Mesendoderm (in vitro differentiated cells): ENCODE measurements around the gene YIF1A.
A peak's percentile ranks its signal among the peaks of the same experiment; 100 is the strongest.

Experiments used
- DNase-seq: peaks from one replicate; pipeline ENCODE4 v3.0.0; 2013
- H2AK5ac ChIP-seq: 2 replicates; pipeline ENCODE4 v1.6.1; 2013; ENCODE audit warnings: low read length, inconsistent platforms
- H2BK120ac ChIP-seq: 2 replicates; pipeline ENCODE4 v1.6.1; 2013; ENCODE audit warnings: low read depth, mild to moderate bottlenecking, low read length, moderate library complexity, mixed read lengths
- H2BK15ac ChIP-seq: replicated peaks from 2 replicates; pipeline ENCODE4 v1.6.1; 2013; ENCODE audit warnings: low read depth, mild to moderate bottlenecking, moderate library complexity
- H2BK5ac ChIP-seq: 2 replicates; pipeline ENCODE4 v1.6.1; 2013; ENCODE audit warnings: low read length, inconsistent platforms
- H3K18ac ChIP-seq: 2 replicates; pipeline ENCODE4 v1.6.1; 2013; ENCODE audit warnings: mild to moderate bottlenecking, low read length, mixed read lengths
- H3K23ac ChIP-seq: one replicate; pipeline ENCODE4 v1.6.1; 2013; ENCODE audit warnings: low read length
- H3K27ac ChIP-seq: 2 replicates; pipeline ENCODE4 v1.5.1; 2013; ENCODE audit warnings: low read depth, mild to moderate bottlenecking, inconsistent platforms, low read length, moderate library complexity
- H3K27me3 ChIP-seq: 2 replicates; pipeline ENCODE4 v1.6.1; 2013; ENCODE audit warnings: low read length, control low read depth, mild to moderate bottlenecking, inconsistent platforms; ENCODE audit not compliant: insufficient read depth, poor library complexity
- H3K36me3 ChIP-seq: 2 replicates; pipeline ENCODE4 v1.6.1; 2013; ENCODE audit warnings: low read length, inconsistent platforms; ENCODE audit not compliant: control insufficient read depth, insufficient read depth
- H3K4ac ChIP-seq: one replicate; pipeline ENCODE4 v1.6.1; 2013; ENCODE audit warnings: low read depth, mild to moderate bottlenecking, low read length, moderate library complexity
- H3K4me1 ChIP-seq: 2 replicates; pipeline ENCODE4 v1.6.1; 2013; ENCODE audit warnings: low read depth, low read length, inconsistent platforms; ENCODE audit not compliant: control insufficient read depth
- H3K4me2 ChIP-seq: 2 replicates; pipeline ENCODE4 v1.6.1; 2013; ENCODE audit warnings: low read length
- H3K4me3 ChIP-seq: 2 replicates; pipeline ENCODE4 v1.5.1; 2013; ENCODE audit warnings: mild to moderate bottlenecking, low read length
- H3K56ac ChIP-seq: one replicate; pipeline ENCODE4 v1.6.1; 2013; ENCODE audit warnings: low read length
- H3K79me1 ChIP-seq: 2 replicates; pipeline ENCODE4 v1.6.1; 2013; ENCODE audit warnings: low read length, inconsistent platforms
- H3K79me2 ChIP-seq: 2 replicates; pipeline ENCODE4 v1.6.1; 2013; ENCODE audit warnings: mild to moderate bottlenecking, low read length; ENCODE audit not compliant: control insufficient read depth, insufficient read depth
- H3K9ac ChIP-seq: 2 replicates; pipeline ENCODE4 v1.6.1; 2013; ENCODE audit warnings: low read length, inconsistent platforms
- H4K5ac ChIP-seq: one replicate; pipeline ENCODE4 v1.6.1; 2013; ENCODE audit warnings: low read length
- H4K8ac ChIP-seq: one replicate; pipeline ENCODE4 v1.6.1; 2013; ENCODE audit warnings: low read depth, mild to moderate bottlenecking, control low read depth, low read length, moderate library complexity
- WGBS: extraction: QIAGEN DNeasy Blood & Tissue Kit; methylation state at CpG from one replicate; pipeline ENCODE4 v1.1.7; 2013; ENCODE audit warnings: low lambda C conversion rate, missing lambda C conversion rate; ENCODE audit not compliant: insufficient coverage; ENCODE audit errors: extremely low coverage; 5-methylcytosine and 5-hydroxymethylcytosine counted together

The YIF1A gene

GRCh38 chr11:66274219-66274618, 14.7 kb downstream of the YIF1A start:
- WGBS, result no CpG with 5 or more reads among the region's 1 CpG
- Histone ChIP-seq H3K4me2 (no peak overlapping the region), H3K4me3 (no peak overlapping the region), H4K5ac (no peak overlapping the region), H3K79me2 (peaks cover 6% of the 10 kb centered on the region), H3K79me1 (peaks cover 6% of the 10 kb centered on the region), H3K56ac (no peak overlapping the region), H3K4me1 (no peaks in the 10 kb centered on the region), H3K27ac (no peak overlapping the region), H2BK5ac (no peak overlapping the region), H2BK120ac (no peak overlapping the region), H3K27me3 (no peaks in the 10 kb centered on the region), H3K23ac (no peak overlapping the region), H3K36me3 (peaks cover 13% of the 10 kb centered on the region), H2AK5ac (no peak overlapping the region), H4K8ac (no peak overlapping the region), H2BK15ac (no peak overlapping the region), H3K4ac (no peak overlapping the region), H3K18ac (no peak overlapping the region), H3K9ac (no peak overlapping the region)
- DNase-seq, result no peak

GRCh38 chr11:66272596-66272995, 16.3 kb downstream of the YIF1A start:
- Histone ChIP-seq H2BK120ac (no peak overlapping the region), H3K27me3 (no peaks in the 10 kb centered on the region), H2AK5ac (no peak overlapping the region), H3K56ac (no peak overlapping the region), H3K4ac (no peak overlapping the region), H3K18ac (no peak overlapping the region), H3K4me1 (no peaks in the 10 kb centered on the region), H4K8ac (no peak overlapping the region), H2BK15ac (no peak overlapping the region), H4K5ac (no peak overlapping the region), H3K79me2 (peaks cover 6% of the 10 kb centered on the region), H3K27ac (no peak overlapping the region), H3K79me1 (peaks cover 6% of the 10 kb centered on the region), H3K4me3 (no peak overlapping the region), H2BK5ac (no peak overlapping the region), H3K36me3 (peaks cover 13% of the 10 kb centered on the region), H3K4me2 (no peak overlapping the region), H3K9ac (no peak overlapping the region), H3K23ac (no peak overlapping the region)
- DNase-seq, result no peak
- no CpG with 5 or more reads among the region's 2 CpGs for WGBS

GRCh38 chr11:66271816-66272215, 17.1 kb downstream of the YIF1A start:
- Histone ChIP-seq H3K4ac (no peak overlapping the region), H3K18ac (no peak overlapping the region), H3K27me3 (no peaks in the 10 kb centered on the region), H3K79me1 (peaks cover 6% of the 10 kb centered on the region), H4K5ac (no peak overlapping the region), H2BK15ac (no peak overlapping the region), H2AK5ac (no peak overlapping the region), H3K4me1 (no peaks in the 10 kb centered on the region), H4K8ac (no peak overlapping the region), H3K56ac (no peak overlapping the region), H2BK120ac (no peak overlapping the region), H3K4me2 (no peak overlapping the region), H2BK5ac (no peak overlapping the region), H3K27ac (no peak overlapping the region), H3K79me2 (peaks cover 6% of the 10 kb centered on the region), H3K23ac (no peak overlapping the region), H3K4me3 (no peak overlapping the region), H3K9ac (no peak overlapping the region), H3K36me3 (peaks cover 13% of the 10 kb centered on the region)
- no peak for DNase-seq
- no CpG with 5 or more reads among the region's 7 CpGs for WGBS

- peak overlapping the region; percentile 92 for H3K18ac ChIP-seq
- H3K36me3 ChIP-seq, result peaks cover 12% of the 10 kb centered on the region
- H3K79me2 ChIP-seq, result peaks cover 6% of the 10 kb centered on the region
- H2BK15ac ChIP-seq, result no peak overlapping the region
- H4K5ac ChIP-seq, result no peak overlapping the region
- peak overlapping the region; percentile 89 for H3K9ac ChIP-seq
- no peak overlapping the region for H4K8ac ChIP-seq
- WGBS, result no CpG with 5 or more reads among the region's 32 CpGs
- H2BK120ac ChIP-seq, result peak overlapping the region; percentile 31
- no peaks in the 10 kb centered on the region for H3K4me1 ChIP-seq
- H3K4ac ChIP-seq, result peak overlapping the region; percentile 87
- no peaks in the 10 kb centered on the region for H3K27me3 ChIP-seq
- peak overlapping the region; percentile 85 for H3K27ac ChIP-seq
- no peak overlapping the region for H3K23ac ChIP-seq
- no peak overlapping the region for H2AK5ac ChIP-seq
- H3K56ac ChIP-seq, result peak overlapping the region; percentile 97
- H3K4me2 ChIP-seq, result peak overlapping the region; percentile 96
- H3K79me1 ChIP-seq, result peaks cover 6% of the 10 kb centered on the region
- DNase-seq, result peak; percentile 90
- H3K4me3 ChIP-seq, result peak overlapping the region; percentile 74
- peak overlapping the region; percentile 43 for H2BK5ac ChIP-seq
Measured at GRCh38 chr11:66268952-66269905, 19.7 kb downstream of the YIF1A start.

GRCh38 chr11:66268244-66268951, 20.5 kb downstream of the YIF1A start, which contains the start of gene RAB1B:
Gene RAB1B (plus strand): TSS chr11:66268639. CDS start chr11:66268680, 41 bp downstream.
- Histone ChIP-seq H3K36me3 (peaks cover 11% of the 10 kb centered on the region), H2BK15ac (no peak within 1 kb of the TSS), H3K79me1 (peaks cover 6% of the 10 kb centered on the region), H2AK5ac (no peak within 1 kb of the TSS), H4K5ac (no peak within 1 kb of the TSS), H3K27ac (peak within 1 kb of the TSS; percentile 85), H2BK120ac (peak within 1 kb of the TSS; percentile 31), H3K79me2 (peaks cover 6% of the 10 kb centered on the region), H3K56ac (peak within 1 kb of the TSS; percentile 97), H3K4me2 (peak within 1 kb of the TSS; percentile 96), H2BK5ac (peak within 1 kb of the TSS; percentile 43), H3K9ac (peak within 1 kb of the TSS; percentile 89), H3K4me3 (peak within 1 kb of the TSS; percentile 74), H4K8ac (no peak within 1 kb of the TSS), H3K23ac (no peak within 1 kb of the TSS), H3K27me3 (no peaks in the 10 kb centered on the region), H3K4ac (peak within 1 kb of the TSS; percentile 87), H3K4me1 (no peaks in the 10 kb centered on the region), H3K18ac (peak within 1 kb of the TSS; percentile 92)
- WGBS, result no CpG with 5 or more reads among the region's 64 CpGs
- peak; percentile 100 for DNase-seq
